ENCODE data around the gene ADCY2.

Gene ADCY2

GRCh38 chr5:7395947-7396712 is at the start of gene ADCY2:
TSS of gene ADCY2 (plus strand) at chr5:7396138. CDS start at chr5:7396297, 159 bp downstream.
- peak; percentile 55 for DNase-seq

- DNase-seq, result no peak
Observed at GRCh38 chr5:7347377-7347776, 48.6 kb upstream of the ADCY2 start.

- DNase-seq, result no peak
Observed at GRCh38 chr5:7348168-7348854, 47.6 kb upstream of the ADCY2 start.

GRCh38 chr5:7361593-7361992 is 34.3 kb upstream of the ADCY2 start:
- no peak for DNase-seq

GRCh38 chr5:7363067-7363677 is 32.8 kb upstream of the ADCY2 start:
- no peak for DNase-seq

- DNase-seq, result no peak
Observed at GRCh38 chr5:7364226-7364875, 31.6 kb upstream of the ADCY2 start.

- DNase-seq, result no peak
Observed at GRCh38 chr5:7367780-7368179, 28.2 kb upstream of the ADCY2 start.

- no peak for DNase-seq
Observed at GRCh38 chr5:7372399-7372798, 23.5 kb upstream of the ADCY2 start.

GRCh38 chr5:7374186-7374585 is 21.8 kb upstream of the ADCY2 start:
- no peak for DNase-seq

GRCh38 chr5:7375457-7375856 is 20.5 kb upstream of the ADCY2 start:
- DNase-seq, result no peak

GRCh38 chr5:7376871-7377270 is 19.1 kb upstream of the ADCY2 start:
- DNase-seq, result no peak

GRCh38 chr5:7377761-7378160 is 18.2 kb upstream of the ADCY2 start:
- no peak for DNase-seq

- no peak for DNase-seq
Observed at GRCh38 chr5:7382588-7382987, 13.3 kb upstream of the ADCY2 start.

- peak; percentile 3 for DNase-seq
Observed at GRCh38 chr5:7385681-7386080, 10.3 kb upstream of the ADCY2 start.

GRCh38 chr5:7388553-7388952 is 7.4 kb upstream of the ADCY2 start:
- DNase-seq, result no peak

- no peak for DNase-seq
Observed at GRCh38 chr5:7391215-7391614, 4.7 kb upstream of the ADCY2 start.

GRCh38 chr5:7391814-7392692 is 3.9 kb upstream of the ADCY2 start:
- DNase-seq, result peak; percentile 40

- DNase-seq, result no peak
Observed at GRCh38 chr5:7392693-7393024, 3.3 kb upstream of the ADCY2 start.

GRCh38 chr5:7393921-7394799 is 1.8 kb upstream of the ADCY2 start:
- DNase-seq, result no peak

- no peak for DNase-seq
Observed at GRCh38 chr5:7394889-7395431, 978 bp upstream of the ADCY2 start.

- DNase-seq, result no peak
Observed at GRCh38 chr5:7395432-7395946, 449 bp upstream of the ADCY2 start.

Data from NCI-H69 (cell line).